Skeletal muscle satellite cell (primary cell): ENCODE data around the gene GALM.
A peak's percentile ranks its signal among the peaks of the same experiment; 100 is the strongest.

Source experiments
- H3K27me3 ChIP-seq: 2 replicates; pipeline ENCODE4 v1.7.0; 2013; ENCODE audit warnings: low read length; ENCODE audit not compliant: control insufficient read depth, insufficient read depth
- H3K36me3 ChIP-seq: 2 replicates; pipeline ENCODE4 v1.7.0; 2013; ENCODE audit warnings: mild to moderate bottlenecking, control low read depth, low read length; ENCODE audit not compliant: insufficient read depth
- H3K4me1 ChIP-seq: 2 replicates; pipeline ENCODE4 v1.7.0; 2013; ENCODE audit warnings: low read length; ENCODE audit not compliant: control insufficient read depth, insufficient read depth
- H3K4me2 ChIP-seq: 2 replicates; pipeline ENCODE4 v1.7.0; 2013; ENCODE audit warnings: mild to moderate bottlenecking, low read length
- H3K4me3 ChIP-seq: 2 replicates; pipeline ENCODE4 v1.7.0; 2013; ENCODE audit warnings: low read length
- H3K9ac ChIP-seq: 2 replicates; pipeline ENCODE4 v1.7.0; 2013; ENCODE audit warnings: mild to moderate bottlenecking, low read depth, low read length, moderate library complexity
- H3K9me3 ChIP-seq: replicated peaks from 2 replicates; pipeline ENCODE4 v1.7.0; 2013; ENCODE audit warnings: mild to moderate bottlenecking, control low read depth, low read length

GALM gene

DNA sequence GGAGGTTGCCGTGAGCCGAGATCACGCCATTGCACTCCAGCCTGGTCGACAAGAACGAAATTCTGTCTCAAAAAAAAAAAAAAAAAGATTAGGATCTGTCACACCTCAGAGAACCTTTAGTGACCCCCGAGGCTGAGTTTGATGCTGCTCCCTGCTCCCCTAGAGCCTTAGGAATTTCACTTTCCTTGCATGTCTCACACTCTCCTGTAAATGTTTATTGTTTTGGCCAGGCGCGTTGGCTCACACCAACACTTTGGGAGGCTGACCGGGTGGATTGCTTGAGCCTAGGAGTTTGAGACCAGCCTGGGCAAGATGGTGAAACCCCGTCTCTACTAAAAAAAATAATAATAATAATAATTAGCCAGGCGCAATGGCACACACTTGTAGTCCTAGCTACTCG is 53.8 kb downstream of the GALM start:
- no peak overlapping the region for H3K4me3 ChIP-seq

DNA sequence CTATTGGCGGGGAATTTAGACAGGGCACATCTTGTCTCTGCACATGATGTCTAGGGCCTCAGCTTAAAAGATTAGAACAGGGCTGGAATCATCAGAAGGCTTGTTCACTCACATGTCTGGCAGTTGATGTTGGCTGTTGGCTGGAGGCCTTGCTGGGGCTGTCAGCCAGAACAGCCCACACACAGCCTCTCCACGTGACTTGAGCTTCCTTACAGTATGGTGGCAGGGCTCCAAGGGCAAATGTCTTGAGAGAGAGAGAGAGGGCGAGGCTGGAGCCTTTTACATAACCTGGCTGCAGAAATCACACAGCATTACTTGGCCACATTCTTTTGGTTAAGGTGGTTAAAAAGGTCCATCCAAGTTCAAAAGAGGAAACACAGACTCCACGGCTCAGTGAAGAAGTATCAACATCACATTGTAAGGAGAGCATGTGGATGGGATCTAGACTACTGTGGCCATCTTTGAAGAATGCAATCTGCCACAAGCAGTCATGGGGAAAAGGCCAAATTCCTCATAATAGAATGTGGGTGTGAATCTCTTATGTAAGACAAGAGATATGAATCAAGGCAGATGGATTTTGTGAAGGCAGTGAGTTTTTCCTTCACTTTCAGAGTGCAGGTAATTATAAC is 54.8 kb downstream of the GALM start:
- peak overlapping the region; percentile 23 for H3K4me2 ChIP-seq
- no peak overlapping the region for H3K4me3 ChIP-seq
- H3K36me3 ChIP-seq = no peaks in the 10 kb centered on the region
- no peak overlapping the region for H3K9ac ChIP-seq
- H3K27me3 ChIP-seq = no peaks in the 10 kb centered on the region
- H3K4me1 ChIP-seq = peaks cover 17% of the 10 kb centered on the region
- no peaks in the 10 kb centered on the region for H3K9me3 ChIP-seq

More for the DNA sequence above, 53.8 kb downstream of the GALM start:
- no peak overlapping the region for H3K9ac ChIP-seq
- no peaks in the 10 kb centered on the region for H3K27me3 ChIP-seq
- H3K9me3 ChIP-seq = no peaks in the 10 kb centered on the region
- no peak overlapping the region for H3K4me2 ChIP-seq
- H3K36me3 ChIP-seq = no peaks in the 10 kb centered on the region
- H3K4me1 ChIP-seq = peaks cover 17% of the 10 kb centered on the region

DNA sequence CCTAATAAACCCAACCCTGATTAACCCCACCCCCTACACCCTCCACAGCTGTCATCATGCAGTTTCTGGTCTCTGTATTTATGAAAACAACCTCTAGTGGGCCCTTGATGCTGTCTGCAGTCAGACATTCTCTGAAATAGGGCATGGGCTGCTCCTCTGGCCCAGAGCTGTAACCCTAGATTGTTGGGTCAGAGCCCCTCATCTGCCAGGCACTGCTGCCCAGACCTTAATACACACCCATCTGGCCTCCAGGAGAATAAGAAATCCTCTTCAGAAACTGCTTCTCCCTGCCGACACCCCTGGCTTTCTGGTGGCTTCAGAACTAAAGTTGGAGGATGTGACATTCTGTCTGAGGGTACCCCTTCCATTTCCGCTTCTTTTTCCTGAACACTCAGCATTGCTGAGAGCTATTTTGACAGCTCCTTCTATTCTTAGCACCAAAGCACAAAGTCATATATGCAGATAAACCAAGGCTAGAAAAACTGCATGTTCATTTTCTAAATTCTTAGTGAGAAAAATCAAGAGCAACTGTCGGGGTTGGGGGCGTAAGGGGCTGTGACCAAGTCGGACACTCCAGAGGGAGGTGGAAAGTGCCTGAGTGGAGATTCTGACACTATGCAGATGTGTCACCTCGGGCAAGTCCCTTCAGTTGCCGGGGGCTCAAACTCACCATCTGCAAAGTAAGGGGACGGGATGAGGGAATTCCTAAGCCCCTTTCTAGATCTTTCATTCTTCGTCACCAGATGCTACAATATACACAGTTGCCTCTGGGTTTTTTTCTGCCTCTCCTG is 56.6 kb downstream of the GALM start:
- Histone ChIP-seq H3K9me3 (no peaks in the 10 kb centered on the region), H3K4me1 (peaks cover 17% of the 10 kb centered on the region), H3K9ac (no peak overlapping the region), H3K4me3 (no peak overlapping the region), H3K4me2 (no peak overlapping the region), H3K27me3 (no peaks in the 10 kb centered on the region), H3K36me3 (no peaks in the 10 kb centered on the region)

DNA sequence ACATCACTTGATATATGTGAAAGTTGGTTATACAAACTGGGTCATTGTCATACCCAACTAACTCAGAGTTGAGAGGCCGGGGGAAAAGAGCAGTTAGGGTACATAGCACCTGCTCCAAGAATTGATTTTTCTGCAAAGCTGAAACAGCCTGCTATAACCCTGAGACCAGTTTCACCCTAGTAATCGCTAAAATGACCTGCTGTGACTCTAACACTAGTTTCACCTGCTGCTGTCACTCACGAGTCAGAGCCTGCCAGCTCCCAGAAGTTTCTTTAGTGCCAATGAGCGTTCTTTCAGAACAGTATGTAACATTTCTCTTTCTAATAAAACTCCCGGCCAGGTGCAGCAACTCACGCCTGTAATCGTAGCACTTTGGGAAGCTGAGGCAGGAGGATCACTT is 57.3 kb downstream of the GALM start:
- Histone ChIP-seq H3K36me3 (no peaks in the 10 kb centered on the region), H3K9me3 (no peaks in the 10 kb centered on the region), H3K4me1 (peaks cover 17% of the 10 kb centered on the region), H3K27me3 (no peaks in the 10 kb centered on the region), H3K4me3 (no peak overlapping the region), H3K9ac (no peak overlapping the region), H3K4me2 (no peak overlapping the region)

DNA sequence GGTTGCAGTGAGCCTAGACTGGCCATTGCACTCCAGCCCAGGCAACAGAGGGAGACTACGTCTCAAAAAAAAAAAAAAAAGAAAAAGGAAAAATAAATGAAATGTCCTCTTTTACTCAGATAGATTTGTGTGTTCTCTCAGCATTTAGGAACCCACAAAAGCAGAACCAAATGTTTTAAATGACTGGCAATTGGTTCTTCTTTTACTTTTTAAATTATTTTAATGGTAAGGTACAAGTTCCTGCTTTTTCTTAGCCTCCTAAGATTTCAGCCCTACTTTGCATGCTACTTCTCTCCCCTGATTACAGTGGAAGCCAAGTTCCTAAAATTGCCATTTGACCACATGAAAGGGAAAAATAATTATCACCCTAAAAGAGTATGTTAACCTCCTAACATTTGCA is 61.7 kb downstream of the GALM start:
- no peaks in the 10 kb centered on the region for H3K9me3 ChIP-seq
- H3K36me3 ChIP-seq = no peaks in the 10 kb centered on the region
- no peak overlapping the region for H3K4me2 ChIP-seq
- no peak overlapping the region for H3K9ac ChIP-seq
- H3K27me3 ChIP-seq = no peaks in the 10 kb centered on the region
- no peaks in the 10 kb centered on the region for H3K4me1 ChIP-seq
- no peak overlapping the region for H3K4me3 ChIP-seq

DNA sequence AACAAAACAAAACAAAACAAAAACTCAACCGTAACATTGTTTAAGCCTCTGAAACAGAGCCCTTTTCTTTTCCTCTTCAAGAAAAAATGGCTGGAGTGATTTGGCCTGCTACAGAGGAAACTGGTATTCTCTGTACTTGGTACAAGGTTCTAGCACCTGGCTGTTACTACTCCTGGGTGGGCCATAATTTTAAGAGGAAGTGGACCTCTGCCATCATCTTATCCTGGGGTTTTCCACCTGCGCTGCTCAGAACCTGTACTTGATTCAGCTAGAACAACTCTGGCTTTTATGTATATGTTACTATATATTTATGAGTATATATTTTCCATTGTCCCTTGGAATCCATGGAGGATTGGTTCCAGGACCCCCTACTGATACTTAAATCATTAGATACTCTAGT is 62.8 kb downstream of the GALM start:
- Histone ChIP-seq H3K27me3 (no peaks in the 10 kb centered on the region), H3K4me1 (no peaks in the 10 kb centered on the region), H3K9me3 (no peaks in the 10 kb centered on the region), H3K9ac (no peak overlapping the region), H3K36me3 (peaks cover 6% of the 10 kb centered on the region), H3K4me2 (no peak overlapping the region), H3K4me3 (no peak overlapping the region)

DNA sequence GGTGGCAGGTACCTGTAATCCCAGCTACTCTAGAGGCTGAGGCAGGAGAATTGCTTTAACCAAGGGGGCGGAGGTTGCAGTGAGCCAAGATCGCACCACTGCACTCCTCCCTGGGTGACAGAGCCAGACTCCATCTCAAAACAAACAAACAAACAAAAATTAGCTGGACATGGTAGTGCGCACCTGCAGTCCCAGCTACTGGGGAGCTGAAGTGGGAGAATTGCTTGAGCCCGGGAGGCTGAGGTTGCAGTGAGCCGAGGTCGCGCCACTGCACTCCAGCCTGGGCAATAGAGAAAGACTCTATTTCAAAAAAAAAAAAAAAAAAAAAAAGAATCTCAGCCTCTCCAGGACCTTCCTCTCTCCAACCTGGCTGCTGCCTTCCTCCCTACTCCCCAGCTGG is 65.2 kb downstream of the GALM start:
- no peak overlapping the region for H3K9ac ChIP-seq
- H3K9me3 ChIP-seq = no peaks in the 10 kb centered on the region
- H3K4me3 ChIP-seq = no peak overlapping the region
- H3K4me1 ChIP-seq = no peaks in the 10 kb centered on the region
- H3K36me3 ChIP-seq = peaks cover 13% of the 10 kb centered on the region
- H3K4me2 ChIP-seq = no peak overlapping the region
- no peaks in the 10 kb centered on the region for H3K27me3 ChIP-seq

DNA sequence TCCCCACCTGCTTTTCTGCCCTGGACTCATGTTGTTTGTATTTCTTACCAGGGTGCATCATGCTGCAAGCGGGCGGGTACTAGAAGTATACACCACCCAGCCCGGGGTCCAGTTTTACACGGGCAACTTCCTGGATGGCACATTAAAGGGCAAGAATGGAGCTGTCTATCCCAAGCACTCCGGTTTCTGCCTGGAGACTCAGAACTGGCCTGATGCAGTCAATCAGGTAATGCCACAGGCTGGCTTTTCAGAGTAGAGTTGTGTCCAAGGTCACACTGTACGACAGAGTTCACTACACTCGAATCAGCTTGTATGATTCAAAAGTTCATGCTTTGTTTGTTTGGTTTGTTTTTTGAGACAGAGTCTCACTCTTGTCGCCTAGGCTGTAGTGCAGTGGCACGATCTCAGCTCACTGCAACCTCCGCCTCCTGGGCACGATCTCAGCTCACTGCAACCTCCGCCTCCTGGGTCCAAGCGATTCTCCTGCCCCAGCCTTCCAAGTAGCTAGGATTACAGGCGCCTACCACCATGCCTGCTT is 65.8 kb downstream of the GALM start:
- Histone ChIP-seq H3K4me1 (no peaks in the 10 kb centered on the region), H3K9ac (no peak overlapping the region), H3K9me3 (no peaks in the 10 kb centered on the region), H3K27me3 (no peaks in the 10 kb centered on the region), H3K36me3 (peaks cover 13% of the 10 kb centered on the region), H3K4me3 (no peak overlapping the region), H3K4me2 (no peak overlapping the region)

DNA sequence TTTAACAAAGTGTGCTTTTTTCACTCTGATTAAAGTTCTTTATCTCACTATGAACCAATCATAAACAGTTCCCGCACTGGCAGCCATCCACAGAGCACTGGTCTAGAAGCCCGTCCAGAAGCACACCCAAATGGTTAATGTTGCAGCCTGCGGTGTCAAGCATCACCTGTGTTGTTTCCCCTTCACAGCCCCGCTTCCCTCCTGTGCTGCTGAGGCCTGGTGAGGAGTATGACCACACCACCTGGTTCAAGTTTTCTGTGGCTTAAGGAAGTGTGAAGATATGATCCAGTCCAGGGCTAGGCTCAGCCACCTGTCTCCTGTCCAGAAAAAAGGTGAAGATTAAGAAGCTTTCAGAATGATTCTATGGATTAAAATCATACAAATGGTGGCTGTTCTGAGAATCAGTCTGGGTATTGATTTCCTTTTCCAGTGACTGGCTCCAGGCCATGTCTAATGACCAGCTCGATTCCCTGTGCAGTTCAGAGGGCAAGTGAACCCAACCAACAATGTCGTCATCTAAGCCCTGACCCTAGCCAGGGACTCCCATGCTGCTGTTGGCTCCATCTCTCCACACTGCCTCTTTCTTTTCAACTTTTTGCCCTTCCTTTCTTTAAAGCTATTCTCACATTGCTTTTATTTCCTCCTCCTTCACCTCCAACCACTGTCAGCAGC is 67.5 kb downstream of the GALM start:
- Histone ChIP-seq H3K9me3 (no peaks in the 10 kb centered on the region), H3K4me1 (peaks cover 8% of the 10 kb centered on the region), H3K4me2 (no peak overlapping the region), H3K9ac (no peak overlapping the region), H3K4me3 (no peak overlapping the region), H3K36me3 (peaks cover 20% of the 10 kb centered on the region), H3K27me3 (no peaks in the 10 kb centered on the region)

DNA sequence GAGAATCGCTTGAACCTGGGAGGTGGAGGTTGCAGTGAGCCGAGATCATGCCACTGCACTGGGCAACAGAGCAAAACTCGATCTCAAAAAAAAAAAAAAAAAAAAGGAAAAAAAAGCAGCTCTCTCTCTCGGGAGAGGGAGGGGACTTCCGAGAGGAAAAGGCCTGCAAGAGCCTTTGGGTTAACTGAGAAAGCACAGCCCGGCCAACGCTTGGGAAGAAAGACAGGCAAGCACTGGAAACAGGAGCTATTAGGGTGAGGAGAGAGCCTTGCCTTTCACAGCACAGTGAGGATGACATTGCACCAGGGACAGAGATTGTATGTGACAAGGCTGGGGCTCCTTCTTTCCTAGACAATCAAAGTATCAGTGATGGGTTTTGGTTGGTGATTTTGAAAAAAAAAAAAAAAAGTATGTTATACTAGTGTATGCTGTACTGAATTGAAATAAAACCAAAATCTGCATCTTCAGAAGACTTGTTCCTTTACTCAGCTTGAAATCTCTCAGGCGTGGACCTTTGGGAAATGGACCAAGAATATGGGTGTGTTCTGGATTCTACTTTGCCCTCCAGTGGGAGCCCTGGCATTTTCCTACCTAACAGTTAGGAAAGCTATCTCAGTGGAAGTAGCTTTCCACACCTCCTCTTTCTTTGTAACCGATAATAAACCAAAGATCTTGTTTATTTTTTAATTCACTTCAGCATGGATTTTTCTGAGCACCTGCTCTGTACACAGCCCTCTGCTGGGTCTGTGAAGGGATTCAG is 68.6 kb downstream of the GALM start:
- Histone ChIP-seq H3K4me2 (no peak overlapping the region), H3K27me3 (no peaks in the 10 kb centered on the region), H3K4me3 (no peak overlapping the region), H3K9ac (no peak overlapping the region), H3K4me1 (peaks cover 8% of the 10 kb centered on the region), H3K9me3 (no peaks in the 10 kb centered on the region), H3K36me3 (peaks cover 20% of the 10 kb centered on the region)

DNA sequence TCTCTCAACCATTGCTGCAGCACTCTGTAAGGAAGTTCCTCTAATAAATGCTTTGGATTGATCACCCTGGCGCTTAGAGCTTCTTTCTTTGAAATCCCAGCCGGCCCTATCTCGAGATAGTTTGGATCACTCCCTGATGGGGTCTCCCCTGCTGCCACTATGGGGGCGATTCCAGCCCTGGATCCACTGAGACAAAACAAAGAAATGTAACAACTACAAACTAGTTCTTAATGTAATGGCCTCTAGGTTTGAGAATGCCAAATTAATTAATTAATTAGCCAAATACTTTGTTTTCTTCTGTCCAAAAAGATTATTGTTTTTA is 70.0 kb downstream of the GALM start:
- Histone ChIP-seq H3K9me3 (no peaks in the 10 kb centered on the region), H3K9ac (no peak overlapping the region), H3K4me2 (no peak overlapping the region)

More for the DNA sequence above, 70.0 kb downstream of the GALM start:
- peaks cover 8% of the 10 kb centered on the region for H3K4me1 ChIP-seq
- H3K4me3 ChIP-seq = no peak overlapping the region
- H3K36me3 ChIP-seq = peaks cover 20% of the 10 kb centered on the region
- no peaks in the 10 kb centered on the region for H3K27me3 ChIP-seq
